Kidney (tissue), 14 donors: ENCODE data around the gene U2SURP. TPM values are rescaled to one million over a fixed set of nuclear protein-coding genes. Genes with fewer than 3 reads are reported as not detected.

Source experiments
- DNase-seq, 5 donors: peaks; one replicate each; pipeline ENCODE4 v3.0.0-alpha.2; 2013 to 2020
- FAIRE-seq: peaks from 2 replicates; lab custom pipeline; 2012; peaks lifted over from hg19 to GRCh38; lab: Jason Lieb, UNC
- H3K27ac ChIP-seq, 2 donors: one replicate each; pipeline ENCODE4 v1.7.0; 2013; ENCODE audit warnings: low read depth in 2 of 2, low read length in 2 of 2, inconsistent platforms in 1 of 2
- H3K27me3 ChIP-seq: one replicate; pipeline ENCODE4 v1.7.1; 2013; ENCODE audit warnings: low read length, inconsistent platforms; ENCODE audit not compliant: control insufficient read depth, insufficient read depth
- H3K36me3 ChIP-seq, 3 donors: one replicate each; pipeline versions ENCODE4 v1.7.0 to v1.7.1; 2013; ENCODE audit warnings: low read length in 3 of 3, control low read depth in 1 of 3, inconsistent platforms in 1 of 3; ENCODE audit not compliant: insufficient read depth in 3 of 3, control insufficient read depth in 2 of 3
- H3K4me1 ChIP-seq, 3 donors: one replicate each; pipeline versions ENCODE4 v1.7.0 to v1.7.1; 2013; ENCODE audit warnings: low read length in 3 of 3, inconsistent platforms in 1 of 3, low read depth in 1 of 3; ENCODE audit not compliant: control insufficient read depth in 2 of 3, insufficient read depth in 2 of 3
- H3K4me3 ChIP-seq, 3 donors: one replicate each; pipeline versions ENCODE4 v1.7.0 to v1.8.1; 2013; ENCODE audit warnings: low read length in 3 of 3, control low read depth in 1 of 3, inconsistent platforms in 1 of 3
- H3K9ac ChIP-seq, 3 donors: one replicate each; pipeline versions ENCODE4 v1.7.0 to v1.7.1; 2013; ENCODE audit warnings: low read length in 3 of 3, control low read depth in 1 of 3, inconsistent platforms in 1 of 3
- H3K9me3 ChIP-seq, 3 donors: one replicate each; pipeline versions ENCODE4 v1.7.0 to v1.7.1; 2013; ENCODE audit warnings: low read length in 3 of 3, control low read depth in 1 of 3, inconsistent platforms in 1 of 3; ENCODE audit not compliant: control insufficient read depth in 2 of 3, insufficient read depth in 1 of 3
- intact Hi-C: fragments of 100-400 bp; cut with DNase I; formaldehyde crosslinking; loops from one replicate; pipeline ENCODE4 v1.11.1; 2022
- polyA plus RNA-seq: library from polyadenylated mRNA; stranded (reverse); fragments of 350-450 nt; fragmentation: Illumina TruSeq; extraction: RNeasy Lipid Tissue Mini Kit (QIAGEN cat#74804); gene quantifications from one replicate; pipeline ENCODE4 v1.2.3, GENCODE V29; 2014; ENCODE audit warnings: low read depth, low replicate concordance; ENCODE audit not compliant: insufficient read depth
- total RNA-seq: library from RNA; stranded (reverse); fragmentation: NEBNext Ultra II Directional; extraction: Animal tissue kit (Norgen Biotek cat#: 25700); gene quantifications from one replicate; pipeline ENCODE4 v1.2.1, GENCODE V29; 2021
- TF ChIP-seq, protein P1 (sequence below): IDR thresholded peaks from 3 replicates; pipeline ENCODE4 v1.5.1; 2012; ENCODE audit warnings: mild to moderate bottlenecking, moderate library complexity, borderline replicate concordance; ENCODE audit not compliant: insufficient read depth; ENCODE audit errors: extremely low read depth
- donor health status: control.
- donor health status: control.
- donor health status: control.
- donor health status: control.
- donor health status: control.
- donor health status: DM: yes; HTN: yes; CAD: no.
- donor health status: Normal renal cell carcinoma (clear cell type).

Gene U2SURP
- total and polyA plus RNA-seq, 2 donors from 2014 or later = 23.0 to 97.7 TPM

- DNase-seq (peak in 1 of 5 donors; percentile 88), FAIRE-seq (no peak)
- H3K36me3 ChIP-seq = no peaks in the 10 kb centered on the region
- H3K9ac ChIP-seq = peak overlapping the region; percentile 74 to 97 (median 93)
- peak overlapping the region; percentile 93 to 99 (median 93) for H3K4me3 ChIP-seq
- TF ChIP-seq, protein P1, sequence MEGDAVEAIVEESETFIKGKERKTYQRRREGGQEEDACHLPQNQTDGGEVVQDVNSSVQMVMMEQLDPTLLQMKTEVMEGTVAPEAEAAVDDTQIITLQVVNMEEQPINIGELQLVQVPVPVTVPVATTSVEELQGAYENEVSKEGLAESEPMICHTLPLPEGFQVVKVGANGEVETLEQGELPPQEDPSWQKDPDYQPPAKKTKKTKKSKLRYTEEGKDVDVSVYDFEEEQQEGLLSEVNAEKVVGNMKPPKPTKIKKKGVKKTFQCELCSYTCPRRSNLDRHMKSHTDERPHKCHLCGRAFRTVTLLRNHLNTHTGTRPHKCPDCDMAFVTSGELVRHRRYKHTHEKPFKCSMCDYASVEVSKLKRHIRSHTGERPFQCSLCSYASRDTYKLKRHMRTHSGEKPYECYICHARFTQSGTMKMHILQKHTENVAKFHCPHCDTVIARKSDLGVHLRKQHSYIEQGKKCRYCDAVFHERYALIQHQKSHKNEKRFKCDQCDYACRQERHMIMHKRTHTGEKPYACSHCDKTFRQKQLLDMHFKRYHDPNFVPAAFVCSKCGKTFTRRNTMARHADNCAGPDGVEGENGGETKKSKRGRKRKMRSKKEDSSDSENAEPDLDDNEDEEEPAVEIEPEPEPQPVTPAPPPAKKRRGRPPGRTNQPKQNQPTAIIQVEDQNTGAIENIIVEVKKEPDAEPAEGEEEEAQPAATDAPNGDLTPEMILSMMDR = no peak
- peaks cover 0 to 16% (median 16%) of the 10 kb centered on the region in 3 donors for H3K4me1 ChIP-seq
- no peaks in the 10 kb centered on the region for H3K27me3 ChIP-seq
- H3K27ac ChIP-seq = peak overlapping the region; percentile 86 to 95
- H3K9me3 ChIP-seq = no peaks in the 10 kb centered on the region
- intact Hi-C loops = no loop called here
Observed at GRCh38 chr3:143001034-143001368, 369 bp upstream of the U2SURP start.

DNA sequence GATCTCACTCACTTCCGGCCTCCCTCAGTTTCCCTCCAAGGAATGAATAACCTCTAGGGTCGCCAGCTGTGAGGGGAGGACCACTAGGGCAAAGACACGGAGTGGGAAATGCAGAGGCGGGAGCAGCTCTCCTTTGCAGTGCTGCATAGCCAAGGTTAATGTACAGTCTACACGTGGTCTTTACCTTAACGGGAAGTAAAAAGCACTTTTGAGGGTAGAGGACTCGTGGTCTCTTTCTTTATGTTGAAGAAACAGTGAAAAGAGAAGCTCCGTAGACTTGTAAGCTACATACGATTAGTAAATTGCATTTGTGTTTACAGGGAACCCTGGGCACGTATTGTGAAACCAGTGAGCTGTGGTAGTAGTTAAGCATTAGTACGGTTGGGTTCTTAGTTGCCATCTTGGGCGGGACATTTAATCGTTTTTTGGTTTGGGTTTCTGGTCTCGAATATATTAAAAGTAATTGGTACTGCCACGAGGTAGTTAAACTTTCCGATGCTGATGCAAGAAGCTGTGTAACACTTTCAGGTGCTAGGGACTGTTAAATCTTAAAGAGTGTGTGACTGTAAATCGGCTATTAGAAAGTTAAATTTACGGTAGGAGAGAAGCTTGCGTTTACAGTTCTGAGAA, 828 bp downstream of the U2SURP start:
- H3K4me1 ChIP-seq = peaks cover 0 to 16% (median 13%) of the 10 kb centered on the region in 3 donors
- peak overlapping the region; percentile 93 to 95 (median 93) for H3K4me3 ChIP-seq
- DNase-seq = peak in 2 of 5 donors; percentile 39 to 69
- no peaks in the 10 kb centered on the region for H3K36me3 ChIP-seq
- intact Hi-C loops = no loop called here
- no peak for FAIRE-seq
- TF ChIP-seq, protein P1 = no peak
- H3K27me3 ChIP-seq = no peaks in the 10 kb centered on the region
- H3K27ac ChIP-seq = peak overlapping the region; percentile 79 to 95
- peak overlapping the region; percentile 69 to 93 (median 88) for H3K9ac ChIP-seq
- H3K9me3 ChIP-seq = no peaks in the 10 kb centered on the region

DNA sequence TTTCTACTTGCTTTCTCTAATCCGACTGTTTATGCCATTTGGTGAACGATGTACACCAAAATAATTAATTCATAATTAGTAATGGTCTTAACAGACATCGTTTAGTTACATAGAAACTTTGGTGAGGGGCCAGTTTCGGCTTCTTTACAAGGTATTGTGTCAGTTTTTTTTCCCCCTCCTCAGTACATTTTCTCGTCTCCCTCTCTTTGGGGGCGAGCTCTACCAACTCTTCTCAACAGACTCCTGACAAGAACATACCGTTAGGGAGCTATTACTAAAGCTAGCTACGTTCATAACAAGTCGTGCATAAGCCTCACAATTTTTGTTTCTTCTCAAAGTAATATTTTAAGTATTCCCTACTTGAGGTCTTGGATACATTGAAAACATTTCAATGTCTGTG, 1.4 kb downstream of the U2SURP start:
- intact Hi-C loops = no loop called here
- peak overlapping the region; percentile 93 to 95 (median 93) for H3K4me3 ChIP-seq
- no peaks in the 10 kb centered on the region for H3K27me3 ChIP-seq
- TF ChIP-seq, protein P1 = no peak
- no peak overlapping the region for H3K27ac ChIP-seq
- H3K36me3 ChIP-seq = no peaks in the 10 kb centered on the region
- no peak for FAIRE-seq
- DNase-seq = peak in 2 of 5 donors; percentile 6 to 10
- peak overlapping the region; percentile 27 to 93 (median 69) for H3K9ac ChIP-seq
- H3K4me1 ChIP-seq = peaks cover 0 to 13% (median 13%) of the 10 kb centered on the region in 3 donors
- H3K9me3 ChIP-seq = no peaks in the 10 kb centered on the region
